Erythroblast (primary cell): ENCODE data around the gene PDE4DIP.
"Not testable (repeated sequence)": the region's sequence is repeated elsewhere in the genome, so short reads cannot be mapped to it uniquely, and the experiment has no call there.

ENCODE experiments used
- DNase-seq, 2 experiments: peaks; one replicate each; lab custom pipeline; 2025; lab: John Stamatoyannopoulos, UW

The PDE4DIP gene

DNA sequence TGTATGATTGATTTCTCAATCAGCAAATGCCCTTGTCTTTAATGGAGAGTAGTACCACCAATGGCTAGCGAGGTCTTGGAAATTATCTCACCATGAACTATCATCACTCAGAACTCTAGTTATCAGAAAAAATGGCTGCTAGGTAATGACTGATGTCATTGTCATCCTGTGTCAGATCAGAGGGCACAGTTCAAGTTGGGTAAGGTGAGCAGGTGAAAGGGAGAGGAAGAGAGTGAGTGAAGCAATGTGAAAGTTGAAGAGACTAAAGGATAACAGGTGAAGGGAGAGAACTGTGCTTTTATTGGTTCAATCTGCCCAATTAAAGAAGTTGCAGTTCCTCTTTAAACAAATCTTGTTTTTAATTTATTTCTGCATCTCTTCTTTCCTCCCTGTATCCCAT, 76.8 kb downstream of the PDE4DIP start:
- DNase-seq: not testable (repeated sequence)

DNA sequence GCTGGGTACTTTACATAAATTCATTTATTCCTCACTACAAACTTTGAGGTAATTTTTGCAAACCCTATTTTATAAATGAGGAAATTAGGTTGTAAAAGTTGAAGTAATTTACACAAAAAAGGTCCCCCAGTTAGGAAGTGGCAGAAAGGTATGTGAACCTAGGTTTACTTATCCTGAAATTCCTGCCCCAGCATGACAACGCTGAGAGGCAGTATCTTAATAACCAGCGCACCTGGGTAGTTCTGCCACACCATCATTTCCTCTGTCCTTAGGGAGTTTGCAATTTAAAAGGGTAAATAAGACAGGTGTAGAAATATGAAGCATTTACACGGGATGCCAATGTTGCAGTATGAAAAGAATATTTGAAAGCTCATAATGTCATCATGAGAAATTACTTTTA, 79.6 kb downstream of the PDE4DIP start:
- DNase-seq: not testable (repeated sequence)

DNA sequence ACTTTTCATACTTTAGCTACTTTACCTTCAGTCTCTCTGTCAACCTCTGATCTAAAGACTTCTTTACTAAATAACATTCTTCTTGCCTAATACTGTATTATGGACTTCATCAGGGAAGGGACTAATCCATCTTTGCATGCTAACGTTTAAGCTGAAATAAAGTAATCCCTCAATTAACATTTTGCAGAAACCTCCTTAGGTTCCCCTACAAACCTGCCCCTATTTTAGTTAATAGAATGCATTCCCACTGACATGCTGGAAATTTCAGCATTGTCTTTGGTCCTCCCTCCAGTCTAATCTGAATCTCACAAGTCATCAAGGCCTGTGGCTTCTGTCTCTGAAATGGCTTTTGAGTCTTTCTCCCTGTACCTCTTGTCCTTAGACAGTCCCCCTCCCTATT, 83.4 kb downstream of the PDE4DIP start:
- DNase-seq: not testable (repeated sequence)

- DNase-seq: not testable (repeated sequence)
Observed at GRCh38 chr1:148929253-148929652, 85.0 kb downstream of the PDE4DIP start.

GRCh38 chr1:148935381-148936002, 91.3 kb downstream of the PDE4DIP start:
- DNase-seq: not testable (repeated sequence)

DNA sequence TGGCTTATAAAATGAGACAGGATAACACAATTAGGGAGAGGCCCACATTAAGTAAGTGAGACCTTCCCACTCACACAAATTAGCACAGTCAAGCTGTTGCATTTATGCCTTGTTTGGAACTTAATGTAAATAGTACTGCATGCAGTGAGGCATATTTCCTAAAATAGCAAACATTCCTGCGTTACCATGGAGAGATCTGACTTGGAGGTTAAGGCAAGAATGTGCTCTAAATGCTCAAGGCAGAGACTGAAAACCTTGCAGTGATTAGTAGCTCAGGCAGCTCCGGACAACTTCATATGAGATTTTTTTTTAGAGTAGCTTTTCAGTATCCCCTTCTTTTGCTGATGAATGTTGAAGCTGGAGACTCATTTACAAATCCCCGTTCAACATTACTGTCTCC, 98.7 kb downstream of the PDE4DIP start:
- not testable (repeated sequence) for DNase-seq

DNA sequence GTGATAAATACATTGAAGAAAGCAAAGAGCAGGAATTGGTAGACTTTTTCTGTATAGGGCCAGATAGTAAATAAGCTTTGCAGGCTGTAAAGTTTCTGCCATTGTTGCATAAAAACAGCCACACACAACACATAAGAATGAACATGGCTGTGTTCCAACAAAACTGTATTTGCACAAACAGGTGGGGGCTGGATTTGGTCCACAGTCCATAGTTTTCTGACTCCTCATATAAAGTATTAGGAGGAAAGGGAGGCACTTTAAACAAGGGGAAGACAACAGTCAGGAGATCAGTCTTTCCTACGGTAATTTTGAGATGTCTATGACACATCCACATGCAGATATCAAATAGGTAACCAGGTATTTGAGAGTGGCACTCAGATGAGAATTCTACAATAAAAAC, 100.9 kb downstream of the PDE4DIP start:
- not testable (repeated sequence) for DNase-seq

- not testable (repeated sequence) for DNase-seq
Observed at GRCh38 chr1:148948768-148949167, 104.5 kb downstream of the PDE4DIP start.

GRCh38 chr1:148951336-148952227, 107.4 kb downstream of the PDE4DIP start:
- DNase-seq: peak; percentile 50 to 58

DNA sequence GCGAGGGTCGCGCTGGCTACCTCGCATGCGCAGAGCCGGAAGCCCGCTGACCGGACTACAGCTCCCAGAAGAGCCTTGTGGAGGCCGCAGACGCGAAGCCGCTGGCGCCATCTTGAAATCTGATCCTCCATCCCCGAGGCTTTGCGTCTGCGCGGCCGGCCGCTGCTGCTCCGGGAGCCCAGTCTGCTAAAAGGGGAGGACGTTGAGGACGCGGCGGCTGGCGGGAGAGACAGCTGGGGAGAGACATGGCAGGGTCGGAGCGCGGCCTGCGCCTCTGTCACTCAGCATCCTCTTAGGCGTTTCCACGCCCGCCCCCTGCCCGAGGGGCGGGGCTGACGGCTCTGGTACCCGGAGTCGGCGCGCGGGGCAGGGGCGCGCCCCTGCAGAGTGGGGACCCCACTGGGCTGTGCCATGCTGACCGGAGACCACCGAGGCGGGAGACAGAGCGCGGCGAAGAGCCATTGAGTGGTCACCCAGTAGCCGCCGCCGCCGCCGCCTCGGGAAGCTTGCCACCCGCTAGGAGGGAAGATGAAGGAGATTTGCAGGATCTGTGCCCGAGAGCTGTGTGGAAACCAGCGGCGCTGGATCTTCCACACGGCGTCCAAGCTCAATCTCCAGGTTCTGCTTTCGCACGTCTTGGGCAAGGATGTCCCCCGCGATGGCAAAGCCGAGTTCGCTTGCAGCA, 108.2 kb downstream of the PDE4DIP start:
- DNase-seq: not testable (repeated sequence)

- peak; percentile 7 to 15 for DNase-seq
Observed at GRCh38 chr1:148952938-148953616, 108.8 kb downstream of the PDE4DIP start.

DNA sequence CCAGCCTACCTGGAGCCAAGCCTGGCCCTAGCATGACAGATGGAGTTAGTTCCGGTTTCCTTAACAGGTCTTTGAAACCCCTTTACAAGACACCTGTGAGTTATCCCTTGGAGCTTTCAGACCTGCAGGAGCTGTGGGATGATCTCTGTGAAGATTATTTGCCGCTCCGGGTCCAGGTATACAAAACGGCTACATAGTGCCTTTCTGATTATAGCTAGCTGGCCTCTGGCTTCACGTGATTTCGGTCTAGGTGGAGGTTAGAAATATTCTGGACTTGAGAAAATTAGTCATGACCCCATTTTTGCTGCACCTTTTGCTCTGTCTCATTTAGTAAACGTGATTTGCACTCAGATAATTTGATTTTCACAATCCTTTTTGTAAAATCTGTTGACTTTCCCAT, 109.5 kb downstream of the PDE4DIP start:
- DNase-seq: not testable (repeated sequence)

DNA sequence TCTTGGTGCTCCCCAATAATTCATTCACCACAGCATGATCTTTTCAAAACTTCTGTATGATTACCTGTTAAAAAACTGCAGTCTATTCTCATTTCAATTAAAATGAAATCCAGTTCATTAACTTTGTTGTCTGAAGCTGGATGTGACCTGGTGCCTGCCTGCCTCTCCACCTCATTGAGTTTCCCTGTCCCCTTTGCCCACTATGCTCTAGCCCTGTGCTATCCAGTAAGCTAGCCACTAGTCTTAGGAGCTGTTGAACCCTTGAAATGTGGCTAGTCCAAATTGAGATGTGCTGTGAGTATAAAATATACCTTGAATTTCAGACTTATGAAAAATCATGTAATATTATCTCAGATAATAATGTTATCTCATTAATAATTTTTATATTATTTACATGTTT, 114.1 kb downstream of the PDE4DIP start:
- not testable (repeated sequence) for DNase-seq

GRCh38 chr1:148960212-148961000, 116.2 kb downstream of the PDE4DIP start:
- not testable (repeated sequence) for DNase-seq

DNA sequence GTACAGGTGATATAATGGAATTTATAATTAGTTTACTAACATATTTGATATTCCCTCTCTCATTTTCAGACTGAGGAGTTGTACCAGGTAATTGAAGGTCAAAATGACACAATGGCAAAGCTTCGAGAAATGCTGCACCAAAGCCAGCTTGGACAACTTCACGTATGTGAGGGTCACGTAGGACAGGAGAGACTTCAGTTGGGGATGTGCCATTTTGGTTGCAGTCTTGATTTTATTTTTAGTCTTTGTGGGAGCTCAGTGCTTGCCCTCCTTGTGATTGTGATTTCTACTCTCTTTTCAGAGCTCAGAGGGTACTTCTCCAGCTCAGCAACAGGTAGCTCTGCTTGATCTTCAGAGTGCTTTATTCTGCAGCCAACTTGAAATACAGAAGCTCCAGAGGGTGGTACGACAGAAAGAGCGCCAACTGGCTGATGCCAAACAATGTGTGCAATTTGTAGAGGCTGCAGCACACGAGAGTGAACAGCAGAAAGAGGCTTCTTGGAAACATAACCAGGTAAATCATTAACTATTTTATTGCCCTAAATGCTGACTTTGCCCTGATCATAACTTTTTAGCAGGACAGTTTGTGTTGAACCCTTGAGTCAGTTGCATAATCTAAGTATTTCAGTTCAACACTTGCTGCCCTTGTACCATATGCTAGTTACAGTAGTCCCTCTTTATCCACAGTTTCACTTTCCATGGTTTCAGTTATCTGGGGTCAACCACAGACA, 118.1 kb downstream of the PDE4DIP start:
- not testable (repeated sequence) for DNase-seq

- DNase-seq: not testable (repeated sequence)
Observed at GRCh38 chr1:148966084-148966483, 121.9 kb downstream of the PDE4DIP start.

- DNase-seq: not testable (repeated sequence)
Observed at GRCh38 chr1:148967580-148967979, 123.4 kb downstream of the PDE4DIP start.

GRCh38 chr1:148968682-148969081, 124.5 kb downstream of the PDE4DIP start:
- not testable (repeated sequence) for DNase-seq

DNA sequence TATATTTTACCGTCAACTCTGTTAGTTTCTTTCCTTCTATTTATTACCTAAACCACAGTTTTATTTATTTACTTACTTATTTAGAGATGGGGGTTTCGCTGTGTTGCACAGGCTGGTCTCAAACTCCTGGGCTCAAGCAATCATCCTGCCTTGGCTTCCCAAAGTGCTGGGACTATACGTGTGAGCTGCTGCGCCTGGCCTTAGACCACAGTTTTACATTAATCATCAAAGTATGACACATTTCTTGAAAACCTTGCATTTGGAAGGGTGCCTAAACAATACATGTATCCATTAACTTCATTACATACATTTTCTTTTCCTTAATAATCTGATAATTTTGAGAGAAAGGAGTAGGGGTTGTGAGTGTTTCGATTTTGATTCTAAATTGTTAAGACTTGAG, 124.9 kb downstream of the PDE4DIP start:
- DNase-seq: not testable (repeated sequence)

- not testable (repeated sequence) for DNase-seq
Observed at GRCh38 chr1:148975453-148975852, 131.2 kb downstream of the PDE4DIP start.
